Measurements from ENCODE around the gene SLC39A13. TPM values are rescaled to one million over a fixed set of nuclear protein-coding genes. Genes with fewer than 3 reads are reported as not detected.

Gene SLC39A13
- 74.6 TPM for total RNA-seq (ENCODE audit: insufficient read depth, low replicate concordance)

GRCh38 chr11:47407746-47408590 lies at the start of gene SLC39A13:
Gene SLC39A13 (plus strand): TSS chr11:47408590. CDS start chr11:47410095, 1,505 bp downstream.
- DNase-seq (ENCODE audit: low spot score), result peak; percentile 97

DNA sequence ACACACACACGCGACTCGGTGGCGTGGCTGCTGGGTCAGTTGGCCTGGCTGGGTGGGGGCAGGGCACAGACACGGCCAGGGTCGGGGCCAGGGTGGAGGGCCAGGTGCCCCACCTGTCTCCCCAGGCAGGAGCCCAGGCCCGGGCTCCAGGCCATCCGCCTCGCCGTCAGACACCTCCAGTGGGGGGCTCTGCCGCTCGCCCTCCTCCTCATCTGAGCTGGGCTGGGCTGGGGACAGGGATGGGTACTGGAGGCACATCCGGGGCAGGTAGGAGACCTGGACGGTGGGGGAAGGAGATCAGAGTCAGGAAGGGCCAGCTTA lies 49.7 kb upstream of the SLC39A13 start:
- no peak for DNase-seq (ENCODE audit: low spot score)

DNA sequence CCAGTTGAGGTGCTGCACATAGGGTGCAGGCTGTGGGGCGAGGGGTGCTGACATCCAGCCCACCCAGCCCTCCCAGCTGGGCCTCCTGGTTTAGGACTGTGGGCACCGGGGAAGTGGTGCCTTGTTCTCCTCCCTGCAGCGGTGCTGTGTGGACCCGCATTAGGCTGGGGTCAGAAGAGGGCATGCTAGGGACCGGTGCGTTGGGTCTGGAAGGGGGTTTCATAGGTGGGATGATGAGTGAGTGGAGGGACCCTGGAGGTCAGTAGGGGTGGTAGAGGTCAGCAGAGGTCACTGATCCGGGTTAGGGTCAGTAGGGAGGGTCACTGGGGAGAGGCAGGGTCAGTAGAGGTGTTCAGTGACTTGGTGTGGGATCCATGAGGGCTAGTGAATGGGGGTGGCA lies 49.2 kb upstream of the SLC39A13 start:
- no peak for DNase-seq (ENCODE audit: low spot score)

GRCh38 chr11:47359586-47359985 lies 48.8 kb upstream of the SLC39A13 start:
- DNase-seq (ENCODE audit: low spot score), result no peak

DNA sequence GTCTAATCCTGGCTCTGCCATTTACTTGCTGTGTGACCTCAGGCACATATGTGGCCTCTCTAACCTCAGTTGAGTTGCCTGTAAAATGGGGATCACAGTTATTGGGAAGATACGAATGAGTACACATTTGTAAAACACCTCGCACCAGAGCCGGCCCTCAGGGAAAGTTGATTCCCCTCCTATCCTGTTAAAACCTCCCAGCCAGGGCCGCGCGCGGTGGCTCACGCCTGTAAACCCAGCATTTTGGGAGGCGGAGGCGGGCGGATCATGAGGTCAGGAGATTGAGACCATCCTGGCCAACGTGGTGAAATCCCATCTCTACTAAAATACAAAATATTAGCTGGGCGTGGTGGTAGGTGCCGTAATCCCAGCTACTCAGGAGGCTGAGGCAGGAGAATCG lies 48.0 kb upstream of the SLC39A13 start:
- no peak for DNase-seq (ENCODE audit: low spot score)

DNA sequence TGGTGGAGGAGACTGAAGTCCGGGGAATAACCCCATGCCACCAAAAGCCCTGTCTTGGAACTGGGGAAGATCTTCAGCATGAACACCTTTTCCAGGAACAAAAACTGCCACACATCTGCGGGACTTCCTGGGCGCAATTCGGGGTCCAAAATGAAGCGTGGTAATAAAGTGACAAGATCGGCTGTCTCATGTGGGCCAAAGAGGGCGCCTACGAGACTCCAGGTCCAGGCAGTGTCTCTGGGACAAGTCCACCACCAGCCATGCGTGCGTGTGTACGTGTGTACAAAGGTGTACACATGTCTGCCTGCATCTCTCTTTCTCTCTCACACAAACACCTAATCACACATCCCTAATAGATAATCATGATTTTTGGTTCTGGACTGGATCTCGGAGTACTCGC lies 47.0 kb upstream of the SLC39A13 start:
- DNase-seq (ENCODE audit: low spot score), result no peak

- no peak for DNase-seq (ENCODE audit: low spot score)
Observed at GRCh38 chr11:47366020-47366490, 42.3 kb upstream of the SLC39A13 start.

DNA sequence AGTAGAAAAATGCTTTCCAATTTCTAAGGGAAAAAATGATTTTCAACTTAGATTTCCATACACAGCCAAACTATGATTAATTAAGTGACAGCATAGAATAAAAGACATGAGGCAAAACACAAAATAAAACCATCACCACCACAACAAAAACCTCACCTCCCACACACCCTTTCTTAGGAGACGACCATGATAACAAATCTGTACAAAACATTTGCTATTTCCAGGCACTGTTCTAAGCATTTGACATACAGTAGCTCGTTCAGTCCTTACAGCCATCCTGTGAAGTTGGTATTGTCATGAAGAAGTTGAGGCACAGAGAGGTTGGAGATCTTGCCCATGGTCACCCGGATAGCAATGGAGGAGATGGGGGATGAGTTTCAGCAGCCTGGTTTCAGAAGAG lies 38.7 kb upstream of the SLC39A13 start:
- no peak for DNase-seq (ENCODE audit: low spot score)

DNA sequence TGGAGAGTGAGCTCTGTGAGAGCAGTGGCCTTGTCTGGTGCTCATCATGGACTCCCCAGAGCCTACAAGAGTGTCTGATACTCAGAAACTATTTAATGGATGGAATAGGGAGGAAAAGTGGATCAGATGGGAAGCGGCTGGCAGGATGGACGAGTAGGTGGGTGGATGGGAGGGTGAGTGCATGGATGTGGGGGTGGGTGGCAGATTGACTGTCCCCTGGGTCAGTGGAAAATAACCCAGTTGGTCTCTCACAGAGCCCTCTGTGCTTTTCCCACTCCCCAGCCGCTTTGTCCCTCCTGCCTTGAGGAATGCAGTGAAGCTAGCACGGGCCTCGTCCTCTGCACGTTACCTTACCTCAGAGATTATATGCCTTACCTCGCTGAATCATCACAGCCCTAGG lies 36.0 kb upstream of the SLC39A13 start:
- no peak for DNase-seq (ENCODE audit: low spot score)

- DNase-seq (ENCODE audit: low spot score), result peak; percentile 69
Observed at GRCh38 chr11:47373876-47374719, 34.3 kb upstream of the SLC39A13 start.

GRCh38 chr11:47374720-47375019 lies 33.7 kb upstream of the SLC39A13 start:
- no peak for DNase-seq (ENCODE audit: low spot score)

- no peak for DNase-seq (ENCODE audit: low spot score)
Observed at GRCh38 chr11:47375020-47375419, 33.4 kb upstream of the SLC39A13 start.

GRCh38 chr11:47375546-47376085 lies 32.8 kb upstream of the SLC39A13 start:
- DNase-seq (ENCODE audit: low spot score), result no peak

DNA sequence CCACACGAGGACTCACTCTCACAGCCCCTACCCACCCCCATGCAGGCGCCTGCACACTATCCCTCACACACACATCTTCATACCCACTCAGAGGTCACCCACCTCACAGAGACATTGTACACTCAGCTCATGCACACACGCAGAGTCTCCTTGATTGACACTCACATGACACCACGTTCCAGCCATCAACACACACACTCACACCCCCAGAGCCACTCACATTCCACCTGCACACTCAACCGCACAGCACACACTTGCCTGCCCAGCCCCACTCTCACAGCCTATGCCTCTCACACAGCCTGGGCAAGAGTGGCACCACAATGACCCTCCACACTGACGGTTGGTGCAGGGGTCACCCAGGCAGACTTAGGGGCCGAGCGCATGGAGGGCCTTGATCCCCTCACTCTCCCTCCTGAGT lies 32.3 kb upstream of the SLC39A13 start:
- no peak for DNase-seq (ENCODE audit: low spot score)

- DNase-seq (ENCODE audit: low spot score), result no peak
Observed at GRCh38 chr11:47376525-47377371, 31.6 kb upstream of the SLC39A13 start.

DNA sequence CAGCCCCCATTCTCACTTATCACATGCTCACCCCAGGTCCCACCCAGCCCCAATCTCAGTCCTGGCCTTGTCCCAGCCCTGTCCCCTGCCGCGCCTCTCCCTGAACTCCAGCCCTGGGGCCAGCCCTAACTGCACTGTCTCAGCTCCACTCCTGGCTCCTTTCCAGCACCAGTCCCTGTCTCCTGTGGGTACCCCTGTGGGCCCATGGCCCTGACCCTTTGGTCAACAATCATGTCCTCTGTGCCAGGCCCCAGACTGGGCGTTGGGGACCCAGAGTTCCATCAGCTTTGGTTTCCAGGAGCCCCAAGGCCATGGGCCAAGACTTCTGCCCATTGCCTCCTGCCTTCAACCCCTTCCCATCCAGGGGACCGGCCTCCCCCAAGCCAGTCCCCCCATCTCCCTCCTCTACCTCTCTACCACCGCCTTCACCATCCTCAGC lies 30.8 kb upstream of the SLC39A13 start:
- DNase-seq (ENCODE audit: low spot score), result no peak

DNA sequence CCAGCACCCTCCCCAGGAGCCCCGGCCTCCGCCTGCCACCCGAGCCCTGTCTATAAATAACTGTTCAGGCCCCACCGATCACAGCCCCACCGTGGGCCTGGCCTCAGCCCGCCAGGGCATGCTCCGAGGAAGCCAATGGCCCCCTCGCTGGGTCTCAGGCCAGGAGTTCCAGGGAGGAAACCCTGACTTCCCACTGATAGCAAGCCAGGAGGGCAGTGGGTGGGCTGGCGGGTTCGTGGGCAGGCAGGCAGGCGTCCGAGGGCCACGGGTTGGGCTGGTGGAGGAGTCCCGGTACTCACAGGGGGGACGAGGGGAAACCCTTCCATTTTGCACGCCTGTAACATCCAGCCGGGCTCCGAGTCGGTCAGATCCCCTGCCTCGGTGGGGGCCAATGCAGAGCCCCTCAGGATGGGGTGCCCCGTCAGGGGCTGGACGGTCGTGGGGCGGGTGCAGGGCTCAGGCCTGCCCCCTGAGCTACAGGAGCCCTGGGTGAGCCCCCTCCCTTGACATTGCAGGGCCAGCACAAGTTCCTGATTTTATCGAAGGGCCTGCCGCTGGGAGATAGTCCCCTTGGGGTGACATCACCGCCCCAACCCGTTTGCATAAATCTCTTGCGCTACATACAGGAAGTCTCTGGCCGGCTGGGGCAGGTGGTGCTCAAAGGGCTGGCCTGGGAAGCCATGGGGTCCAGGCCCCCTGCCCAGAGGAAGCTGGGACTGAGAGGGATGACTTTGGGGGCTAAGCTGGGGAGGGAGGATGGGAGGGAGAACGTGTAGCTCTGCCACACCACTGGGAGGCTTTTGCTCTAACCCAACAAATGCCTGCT lies 30.2 kb upstream of the SLC39A13 start, which contains the start of gene SPI1:
TSS of gene SPI1 (minus strand) at position 538 of the 826 bp plus-strand sequence. CDS start at position 344, 194 bp downstream.
- DNase-seq (ENCODE audit: low spot score), result peak; percentile 52

- no peak for DNase-seq (ENCODE audit: low spot score)
Observed at GRCh38 chr11:47378836-47379170, 29.6 kb upstream of the SLC39A13 start.

- no peak for DNase-seq (ENCODE audit: low spot score)
Observed at GRCh38 chr11:47379317-47379716, 29.1 kb upstream of the SLC39A13 start.

DNA sequence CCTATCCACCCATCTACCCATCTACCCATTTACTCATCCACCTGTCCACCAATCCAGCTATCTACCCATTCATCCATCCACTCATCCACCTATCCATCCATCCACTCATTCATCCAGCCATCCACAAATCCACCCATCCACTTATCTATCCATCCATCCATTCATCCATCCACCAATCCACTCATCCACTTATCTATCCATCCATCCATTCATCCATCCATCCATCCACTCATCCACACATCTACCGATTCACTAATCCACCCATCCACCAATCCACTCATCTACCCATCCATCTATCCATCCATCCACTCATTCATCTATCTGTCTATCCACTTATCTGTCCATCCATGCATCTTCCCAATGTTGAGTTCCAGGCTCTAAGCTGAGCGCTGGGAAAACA lies 28.3 kb upstream of the SLC39A13 start:
- no peak for DNase-seq (ENCODE audit: low spot score)

DNA sequence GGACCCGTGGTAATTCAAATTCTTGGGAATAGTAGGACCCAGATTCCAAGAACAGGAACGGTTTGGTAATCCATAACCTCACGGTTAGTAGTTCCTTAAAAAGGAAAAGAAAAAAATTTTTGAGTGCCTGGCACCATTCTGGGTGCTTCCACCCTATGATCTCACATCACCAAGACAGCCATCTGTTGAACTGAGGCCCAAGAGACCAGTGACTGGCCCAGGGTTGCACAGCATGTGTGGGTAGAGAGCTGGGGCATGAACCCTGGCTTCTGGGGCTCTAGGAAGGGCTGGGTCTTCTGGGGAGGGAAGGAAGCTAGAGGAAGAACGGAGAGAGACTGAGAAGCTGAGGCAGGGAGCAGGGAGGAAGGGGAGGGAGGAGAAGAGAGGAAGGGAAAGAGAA lies 25.3 kb upstream of the SLC39A13 start:
- DNase-seq (ENCODE audit: low spot score), result no peak
